GM12878 (cell line): ENCODE results near the gene TOM1L2.

ENCODE experiments used
- EP300 ChIP-seq, 2 experiments: fragments of 150-350 bp in 1 of 2; IDR thresholded peaks; 2 replicates each; pipeline ENCODE4 v1.6.1; 2011 to 2012; ENCODE audit warnings: low read depth in 2 of 2, low read length in 2 of 2, borderline replicate concordance in 1 of 2, improper control_type of control experiment in 1 of 2, inconsistent platforms in 1 of 2; ENCODE audit not compliant: control insufficient read depth in 1 of 2
- EZH2 ChIP-seq: IDR thresholded peaks from 2 replicates; pipeline ENCODE4 v1.6.1; 2012; ENCODE audit warnings: low read depth, mild to moderate bottlenecking, control low read depth, inconsistent platforms, low read length, borderline replicate concordance; ENCODE audit not compliant: control insufficient read depth
- MTA3 ChIP-seq: IDR thresholded peaks from 2 replicates; pipeline ENCODE4 v1.6.1; 2012; ENCODE audit warnings: low read length, inconsistent platforms, borderline replicate concordance
- TCF7 ChIP-seq: IDR thresholded peaks from 2 replicates; pipeline ENCODE4 v1.6.1; 2014; ENCODE audit warnings: antibody characterized with exemption, borderline replicate concordance
- TF ChIP-seq, protein P1 (sequence below): fragments of 150-350 bp; IDR thresholded peaks from 2 replicates; pipeline ENCODE4 v1.6.1; 2016; ENCODE audit warnings: low read depth, low read length
- TF ChIP-seq, protein P2 (sequence below): IDR thresholded peaks from 2 replicates; pipeline ENCODE4 v1.6.1; 2011; ENCODE audit warnings: mild to moderate bottlenecking, low read depth, low read length, moderate library complexity; ENCODE audit not compliant: insufficient replicate concordance

GRCh38 chr17:17837380-17837821 lies 134.8 kb downstream of the TOM1L2 start:
- TF ChIP-seq EZH2 (no peak), EP300 (IDR thresholded peaks at IDR 0.05; ENCODE audit: borderline replicate concordance in 1 of 2, control insufficient read depth in 1 of 2, low read depth in 2 of 2, low read length in 2 of 2) (no peak), MTA3 (no peak), TCF7 (no peak)
- TF ChIP-seq, protein P1, sequence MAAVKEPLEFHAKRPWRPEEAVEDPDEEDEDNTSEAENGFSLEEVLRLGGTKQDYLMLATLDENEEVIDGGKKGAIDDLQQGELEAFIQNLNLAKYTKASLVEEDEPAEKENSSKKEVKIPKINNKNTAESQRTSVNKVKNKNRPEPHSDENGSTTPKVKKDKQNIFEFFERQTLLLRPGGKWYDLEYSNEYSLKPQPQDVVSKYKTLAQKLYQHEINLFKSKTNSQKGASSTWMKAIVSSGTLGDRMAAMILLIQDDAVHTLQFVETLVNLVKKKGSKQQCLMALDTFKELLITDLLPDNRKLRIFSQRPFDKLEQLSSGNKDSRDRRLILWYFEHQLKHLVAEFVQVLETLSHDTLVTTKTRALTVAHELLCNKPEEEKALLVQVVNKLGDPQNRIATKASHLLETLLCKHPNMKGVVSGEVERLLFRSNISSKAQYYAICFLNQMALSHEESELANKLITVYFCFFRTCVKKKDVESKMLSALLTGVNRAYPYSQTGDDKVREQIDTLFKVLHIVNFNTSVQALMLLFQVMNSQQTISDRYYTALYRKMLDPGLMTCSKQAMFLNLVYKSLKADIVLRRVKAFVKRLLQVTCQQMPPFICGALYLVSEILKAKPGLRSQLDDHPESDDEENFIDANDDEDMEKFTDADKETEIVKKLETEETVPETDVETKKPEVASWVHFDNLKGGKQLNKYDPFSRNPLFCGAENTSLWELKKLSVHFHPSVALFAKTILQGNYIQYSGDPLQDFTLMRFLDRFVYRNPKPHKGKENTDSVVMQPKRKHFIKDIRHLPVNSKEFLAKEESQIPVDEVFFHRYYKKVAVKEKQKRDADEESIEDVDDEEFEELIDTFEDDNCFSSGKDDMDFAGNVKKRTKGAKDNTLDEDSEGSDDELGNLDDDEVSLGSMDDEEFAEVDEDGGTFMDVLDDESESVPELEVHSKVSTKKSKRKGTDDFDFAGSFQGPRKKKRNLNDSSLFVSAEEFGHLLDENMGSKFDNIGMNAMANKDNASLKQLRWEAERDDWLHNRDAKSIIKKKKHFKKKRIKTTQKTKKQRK: no peak
- TF ChIP-seq, protein P2, sequence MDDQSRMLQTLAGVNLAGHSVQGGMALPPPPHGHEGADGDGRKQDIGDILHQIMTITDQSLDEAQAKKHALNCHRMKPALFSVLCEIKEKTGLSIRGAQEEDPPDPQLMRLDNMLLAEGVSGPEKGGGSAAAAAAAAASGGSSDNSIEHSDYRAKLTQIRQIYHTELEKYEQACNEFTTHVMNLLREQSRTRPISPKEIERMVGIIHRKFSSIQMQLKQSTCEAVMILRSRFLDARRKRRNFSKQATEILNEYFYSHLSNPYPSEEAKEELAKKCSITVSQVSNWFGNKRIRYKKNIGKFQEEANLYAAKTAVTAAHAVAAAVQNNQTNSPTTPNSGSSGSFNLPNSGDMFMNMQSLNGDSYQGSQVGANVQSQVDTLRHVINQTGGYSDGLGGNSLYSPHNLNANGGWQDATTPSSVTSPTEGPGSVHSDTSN: no peak
